ENCODE data around the gene GCH1. TPM values are rescaled to one million over a fixed set of nuclear protein-coding genes. Genes with fewer than 3 reads are reported as not detected.

Gene GCH1

Small RNA genes within 50 kb of the gene (small RNA-seq; reads per million reads assigned to genes)
- not detected for gene MIR4308 (ENCODE audit: insufficient read depth)
- gene RNU6ATAC9P (ENCODE audit: insufficient read depth) = not detected
